H9 (cell line): Measurements from ENCODE around the gene CCL13. TPM values are rescaled to one million over a fixed set of nuclear protein-coding genes. Genes with fewer than 3 reads are reported as not detected.

Source experiments
- DNase-seq: peaks from one replicate; pipeline ENCODE4 v3.0.0-alpha.2; 2017
- H2AFZ ChIP-seq: one replicate; pipeline ENCODE4 v1.6.1; 2013; ENCODE audit warnings: mild to moderate bottlenecking, low read length, control low read depth, moderate library complexity
- H2AK5ac ChIP-seq: 2 replicates; pipeline ENCODE4 v1.6.1; 2013; ENCODE audit warnings: low read length, control low read depth, mixed read lengths; ENCODE audit not compliant: insufficient read length
- H2BK120ac ChIP-seq: one replicate; pipeline ENCODE4 v1.6.1; 2013; ENCODE audit warnings: low read depth, mild to moderate bottlenecking, low read length, control low read depth, inconsistent platforms; ENCODE audit not compliant: poor library complexity, severe bottlenecking
- H2BK12ac ChIP-seq: 2 replicates; pipeline ENCODE4 v1.6.1; 2013; ENCODE audit warnings: low read length, control low read depth, mixed read lengths, low read depth; ENCODE audit not compliant: insufficient read length
- H2BK15ac ChIP-seq: 2 replicates; pipeline ENCODE4 v1.6.1; 2013; ENCODE audit warnings: low read depth, low read length, control low read depth
- H2BK20ac ChIP-seq: one replicate; pipeline ENCODE4 v1.6.1; 2013; ENCODE audit warnings: low read depth, mild to moderate bottlenecking, low read length, control low read depth, inconsistent platforms; ENCODE audit not compliant: poor library complexity, severe bottlenecking
- H2BK5ac ChIP-seq: 2 replicates; pipeline ENCODE4 v1.6.1; 2013; ENCODE audit warnings: low read length, control low read depth, mixed read lengths; ENCODE audit not compliant: insufficient read length
- H3K14ac ChIP-seq: 2 replicates; pipeline ENCODE4 v1.6.1; 2013; ENCODE audit warnings: low read length, control low read depth; ENCODE audit not compliant: insufficient read depth
- H3K18ac ChIP-seq: 2 replicates; pipeline ENCODE4 v1.6.1; 2013; ENCODE audit warnings: low read depth, mild to moderate bottlenecking, mixed read lengths, low read length, control low read depth; ENCODE audit not compliant: insufficient read length
- H3K23ac ChIP-seq: 2 replicates; pipeline ENCODE4 v1.6.1; 2013; ENCODE audit warnings: low read length, control low read depth, mixed read lengths, low read depth; ENCODE audit not compliant: insufficient read length
- H3K23me2 ChIP-seq: 2 replicates; pipeline ENCODE4 v1.6.1; 2013; ENCODE audit warnings: low read depth, mild to moderate bottlenecking, mixed read lengths, low read length, control low read depth; ENCODE audit not compliant: insufficient read length, poor library complexity, severe bottlenecking
- H3K27ac ChIP-seq: 2 replicates; pipeline ENCODE4 v1.5.1; 2013; ENCODE audit warnings: low read length, control low read depth, mixed read lengths, low read depth; ENCODE audit not compliant: insufficient read length
- H3K27me3 ChIP-seq: 2 replicates; pipeline ENCODE4 v1.6.1; 2013; ENCODE audit warnings: low read length, control low read depth, inconsistent platforms; ENCODE audit not compliant: insufficient read depth
- H3K4ac ChIP-seq: 2 replicates; pipeline ENCODE4 v1.6.1; 2013; ENCODE audit warnings: low read depth, mild to moderate bottlenecking, control low read depth, inconsistent platforms, low read length, moderate library complexity
- H3K4me1 ChIP-seq: 2 replicates; pipeline ENCODE4 v1.6.1; 2013; ENCODE audit warnings: low read length, control low read depth, inconsistent platforms; ENCODE audit not compliant: insufficient read depth
- H3K4me2 ChIP-seq: 2 replicates; pipeline ENCODE4 v1.6.1; 2013; ENCODE audit warnings: low read length, control low read depth, mixed read lengths; ENCODE audit not compliant: insufficient read length, insufficient read depth
- H3K56ac ChIP-seq: 2 replicates; pipeline ENCODE4 v1.6.1; 2013; ENCODE audit warnings: low read depth, mild to moderate bottlenecking, mixed read lengths, low read length, control low read depth; ENCODE audit not compliant: insufficient read length
- H3K79me1 ChIP-seq: 2 replicates; pipeline ENCODE4 v1.6.1; 2013; ENCODE audit warnings: low read depth, mild to moderate bottlenecking, moderate library complexity, low read length, control low read depth, inconsistent platforms; ENCODE audit not compliant: insufficient read depth, poor library complexity, severe bottlenecking
- H3K79me2 ChIP-seq: 2 replicates; pipeline ENCODE4 v1.6.1; 2013; ENCODE audit warnings: low read length, control low read depth, inconsistent platforms; ENCODE audit not compliant: insufficient read depth
- H3K9ac ChIP-seq: 2 replicates; pipeline ENCODE4 v1.6.1; 2013; ENCODE audit warnings: low read length, control low read depth, mixed read lengths; ENCODE audit not compliant: insufficient read length; ENCODE audit errors: extremely low read depth
- H3K9me3 ChIP-seq: one replicate; pipeline ENCODE4 v1.6.1; 2013; ENCODE audit warnings: low read depth, low read length, inconsistent platforms; ENCODE audit not compliant: control insufficient read depth
- H3T11ph ChIP-seq: one replicate; pipeline ENCODE4 v1.6.1; 2013; ENCODE audit warnings: mild to moderate bottlenecking, low read length, control low read depth, inconsistent platforms
- H4K20me1 ChIP-seq: one replicate; pipeline ENCODE4 v1.6.1; 2013; ENCODE audit not compliant: control insufficient read depth, insufficient read length, insufficient read depth
- H4K5ac ChIP-seq: 2 replicates; pipeline ENCODE4 v1.6.1; 2013; ENCODE audit warnings: low read depth, mild to moderate bottlenecking, mixed read lengths, low read length, control low read depth; ENCODE audit not compliant: insufficient read length
- H4K8ac ChIP-seq: replicated peaks from 2 replicates; pipeline ENCODE4 v1.6.1; 2013; ENCODE audit warnings: low read length, control low read depth, mixed read lengths, low read depth; ENCODE audit not compliant: insufficient read length
- H4K91ac ChIP-seq: 2 replicates; pipeline ENCODE4 v1.6.1; 2013; ENCODE audit warnings: low read depth, mild to moderate bottlenecking, moderate library complexity, mixed read lengths, low read length, control low read depth; ENCODE audit not compliant: insufficient read length
- H3K27ac Mint-ChIP-seq, 3 experiments: 2 replicates in 2 of 3; 3 replicates in 1 of 3; pipeline ENCODE4 v1.8.0; 2020 to 2021; ENCODE audit warnings: mixed read lengths in 3 of 3, mild to moderate bottlenecking in 1 of 3, moderate library complexity in 1 of 3
- H3K27me3 Mint-ChIP-seq: 2 replicates; pipeline ENCODE4 v1.8.0; 2021; ENCODE audit warnings: low read depth, mild to moderate bottlenecking, moderate library complexity, mixed read lengths
- H3K36me3 Mint-ChIP-seq, 3 experiments: 2 replicates in 2 of 3; 3 replicates in 1 of 3; pipeline ENCODE4 v1.8.0; 2020 to 2021; ENCODE audit warnings: low read depth in 3 of 3, mixed read lengths in 3 of 3; ENCODE audit not compliant: insufficient read depth in 1 of 3
- H3K4me1 Mint-ChIP-seq, 2 experiments: 2 replicates each; pipeline ENCODE4 v1.8.0; 2020; ENCODE audit warnings: mixed read lengths in 2 of 2
- H3K4me3 Mint-ChIP-seq, 2 experiments: 2 replicates in 1 of 2; 3 replicates in 1 of 2; pipeline ENCODE4 v1.8.0; 2020 to 2021; ENCODE audit warnings: mild to moderate bottlenecking in 2 of 2, mixed read lengths in 2 of 2, moderate library complexity in 1 of 2
- H3K9me3 Mint-ChIP-seq, 2 experiments: 2 replicates in 1 of 2; 3 replicates in 1 of 2; pipeline ENCODE4 v1.8.0; 2020; ENCODE audit warnings: mild to moderate bottlenecking in 2 of 2, mixed read lengths in 2 of 2, moderate library complexity in 1 of 2
- CTCF ChIP-seq: fragments of 200-600 bp; sonication (generic); conservative IDR thresholded peaks from 3 replicates; pipeline ENCODE4 v1.8.0; 2021; ENCODE audit warnings: antibody characterized with exemption, mild to moderate bottlenecking
- WGBS: extraction: QIAGEN DNeasy Blood & Tissue Kit; methylation state at CpG from one replicate; pipeline ENCODE4 v1.1.7; 2013; ENCODE audit warnings: missing lambda C conversion rate, low lambda C conversion rate, mixed read lengths; ENCODE audit not compliant: insufficient read length; ENCODE audit errors: extremely low coverage; 5-methylcytosine and 5-hydroxymethylcytosine counted together
- total RNA-seq: library from RNA; stranded (reverse); gene quantifications from 2 replicates; pipeline ENCODE4 v1.2.1, GENCODE V29; 2021

CCL13 gene
- total RNA-seq, 1 experiment from 2014 or later = not detected

DNA sequence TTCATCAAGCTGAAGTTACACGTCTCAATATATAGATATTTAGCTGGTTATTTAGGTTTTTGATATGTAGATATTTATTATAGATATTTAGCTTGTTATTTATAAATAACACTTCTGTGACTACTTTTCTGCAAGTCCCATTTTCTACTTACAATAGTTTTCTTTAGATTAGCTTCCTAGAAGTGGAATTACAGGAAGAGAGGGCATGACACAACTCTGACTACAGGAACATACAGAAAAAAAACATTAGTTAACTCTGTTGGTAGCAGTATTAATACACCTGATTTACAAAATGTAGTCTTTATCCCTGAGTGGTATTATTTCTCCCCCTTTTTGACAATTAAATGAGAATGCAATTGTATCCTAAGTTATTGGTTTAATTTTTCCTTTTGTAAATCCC, 28.0 kb downstream of the CCL13 start:
- no peak overlapping the region for H2BK12ac ChIP-seq
- Mint-ChIP-seq H3K4me1 (peaks cover 3 to 9% of the 10 kb centered on the region in 2 experiments; a peak in 2 of 4 replicates), H3K27me3 (peaks cover 7% of the 10 kb centered on the region), H3K9me3 (no peaks in the 10 kb centered on the region), H3K4me3 (no peak overlapping the region), H3K27ac (no peak overlapping the region), H3K36me3 (no peaks in the 10 kb centered on the region)
- no peak overlapping the region for H4K8ac ChIP-seq
- H2BK20ac ChIP-seq = no peak overlapping the region
- no peak overlapping the region for H3K9ac ChIP-seq
- H3T11ph ChIP-seq = no peak overlapping the region
- no peak overlapping the region for H3K27ac ChIP-seq
- no peak overlapping the region for H3K14ac ChIP-seq
- no peak for TF ChIP-seq CTCF
- H3K56ac ChIP-seq = no peak overlapping the region
- H3K4me1 ChIP-seq = no peaks in the 10 kb centered on the region
- no peak overlapping the region for H4K91ac ChIP-seq
- no peak overlapping the region for H3K4ac ChIP-seq
- no peak overlapping the region for H2BK120ac ChIP-seq
- no peaks in the 10 kb centered on the region for H3K23me2 ChIP-seq
- no peak overlapping the region for H2AFZ ChIP-seq
- no peak overlapping the region for H2AK5ac ChIP-seq
- no peaks in the 10 kb centered on the region for H4K20me1 ChIP-seq
- H3K9me3 ChIP-seq = no peaks in the 10 kb centered on the region
- H4K5ac ChIP-seq = no peak overlapping the region
- no peak overlapping the region for H2BK5ac ChIP-seq
- no peaks in the 10 kb centered on the region for H3K27me3 ChIP-seq
- no CpG with 5 or more reads among the region's 1 CpG for WGBS
- H3K23ac ChIP-seq = no peak overlapping the region
- no peak overlapping the region for H3K18ac ChIP-seq
- H3K4me2 ChIP-seq = no peak overlapping the region
- H2BK15ac ChIP-seq = no peak overlapping the region
- no peak for DNase-seq
- H3K79me1 ChIP-seq = no peaks in the 10 kb centered on the region
- no peaks in the 10 kb centered on the region for H3K79me2 ChIP-seq
